ENCODE results near the gene SLITRK3. TPM values are rescaled to one million over a fixed set of nuclear protein-coding genes. Genes with fewer than 3 reads are reported as not detected.

SLITRK3 gene
- total RNA-seq, 1 experiment from 2014 or later = 0.48 TPM

- H3K27me3 Mint-ChIP-seq (ENCODE audit: low read depth) = peaks cover 67% of the 10 kb centered on the region
- no peak overlapping the region for H3K56ac ChIP-seq (ENCODE audit: insufficient read length, low read depth, low read length)
- no peak overlapping the region for H2AFZ ChIP-seq (ENCODE audit: low read length)
- no peak overlapping the region for H3K14ac ChIP-seq (ENCODE audit: insufficient read depth, low read length)
- H3K23me2 ChIP-seq (ENCODE audit: insufficient read length, low read depth, low read length, poor library complexity, severe bottlenecking) = peaks cover 38% of the 10 kb centered on the region
- peaks cover 0 to 2% (median 0%) of the 10 kb centered on the region in 3 experiments; a peak in 1 of 7 replicates for H3K36me3 Mint-ChIP-seq (ENCODE audit: insufficient read depth in 1 of 3, low read depth in 3 of 3)
- peak overlapping the region; percentile 83 to 99 for H3K4me3 Mint-ChIP-seq
- peaks cover 27% of the 10 kb centered on the region for H3K27me3 ChIP-seq (ENCODE audit: insufficient read depth, low read length)
- peaks cover 42 to 45% of the 10 kb centered on the region in 2 experiments for H3K4me1 Mint-ChIP-seq
- H2BK15ac ChIP-seq (ENCODE audit: low read depth, low read length) = no peak overlapping the region
- TF ChIP-seq CTCF (conservative IDR thresholded peaks at IDR 0.05) = no peak
- H3K4ac ChIP-seq (ENCODE audit: low read depth, low read length) = no peak overlapping the region
- no peak for DNase-seq
- H3K9ac ChIP-seq (ENCODE audit: extremely low read depth, insufficient read length, low read length) = peak overlapping the region; percentile 20
- no peak overlapping the region for H2BK12ac ChIP-seq (ENCODE audit: insufficient read length, low read depth, low read length)
- no peak overlapping the region for H3T11ph ChIP-seq (ENCODE audit: low read length)
- no peaks in the 10 kb centered on the region; the same call in 1 of the 2 replicates for H3K4me1 ChIP-seq (ENCODE audit: insufficient read depth, low read length)
- no peak overlapping the region for H3K27ac Mint-ChIP-seq
- H2BK20ac ChIP-seq (ENCODE audit: low read depth, low read length, poor library complexity, severe bottlenecking) = no peak overlapping the region
- peak overlapping the region; percentile 91 for H3K4me2 ChIP-seq (ENCODE audit: insufficient read depth, insufficient read length, low read length)
- no peaks in the 10 kb centered on the region for H3K79me2 ChIP-seq (ENCODE audit: insufficient read depth, low read length)
- no CpG with 5 or more reads among the region's 18 CpGs for WGBS (ENCODE audit: extremely low coverage, insufficient read length, low lambda C conversion rate)
- H4K5ac ChIP-seq (ENCODE audit: insufficient read length, low read depth, low read length) = no peak overlapping the region
- no peaks in the 10 kb centered on the region for H4K20me1 ChIP-seq (ENCODE audit: control insufficient read depth, insufficient read depth, insufficient read length)
- H3K9me3 Mint-ChIP-seq = no peaks in the 10 kb centered on the region; a peak in 1 of 5 replicates
- no peak overlapping the region for H2BK120ac ChIP-seq (ENCODE audit: low read depth, low read length, poor library complexity, severe bottlenecking)
- H3K18ac ChIP-seq (ENCODE audit: insufficient read length, low read depth, low read length) = no peak overlapping the region
- no peak overlapping the region for H3K27ac ChIP-seq (ENCODE audit: insufficient read length, low read depth, low read length)
- H4K91ac ChIP-seq (ENCODE audit: insufficient read length, low read depth, low read length) = no peak overlapping the region
- no peak overlapping the region for H2BK5ac ChIP-seq (ENCODE audit: insufficient read length, low read length)
- H3K79me1 ChIP-seq (ENCODE audit: insufficient read depth, low read depth, low read length, poor library complexity, severe bottlenecking) = no peaks in the 10 kb centered on the region
- H4K8ac ChIP-seq (replicated peaks; ENCODE audit: insufficient read length, low read depth, low read length) = no peak overlapping the region
- no peak overlapping the region for H2AK5ac ChIP-seq (ENCODE audit: insufficient read length, low read length)
- no peaks in the 10 kb centered on the region for H3K9me3 ChIP-seq (ENCODE audit: control insufficient read depth, low read depth, low read length)
- H3K23ac ChIP-seq (ENCODE audit: insufficient read length, low read depth, low read length) = no peak overlapping the region
These were observed 2.6 kb downstream of the SLITRK3 start for GRCh38 chr3:165193366-165194254.

Data from H9 (cell line).